HEK293T (cell line): ENCODE data around the gene FASTKD1.

Experiments used
- ARNT ChIP-seq: fragments of 450-650 bp; IDR thresholded peaks from 2 replicates; pipeline ENCODE4 v1.6.1; 2017; ENCODE audit warnings: mild to moderate bottlenecking
- FOXK2 ChIP-seq: fragments of 450-650 bp; IDR thresholded peaks from 2 replicates; pipeline ENCODE4 v1.6.1; 2016; ENCODE audit warnings: mild to moderate bottlenecking
- NFRKB ChIP-seq: fragments of 450-650 bp; IDR thresholded peaks from 2 replicates; pipeline ENCODE4 v1.6.1; 2016; ENCODE audit warnings: mild to moderate bottlenecking, moderate library complexity
- PKNOX1 ChIP-seq: fragments of 450-650 bp; IDR thresholded peaks from 2 replicates; pipeline ENCODE4 v1.6.1; 2016
- SP1 ChIP-seq: fragments of 450-650 bp; IDR thresholded peaks from 2 replicates; pipeline ENCODE4 v1.6.1; 2017
- SUZ12 ChIP-seq: fragments of 450-650 bp; IDR thresholded peaks from 2 replicates; pipeline ENCODE4 v1.6.1; 2016; ENCODE audit warnings: mild to moderate bottlenecking

GRCh38 chr2:169585673-169586072 lies 12.0 kb upstream of the FASTKD1 start:
- TF ChIP-seq FOXK2, result no peak
- no peak for TF ChIP-seq SUZ12
- TF ChIP-seq SP1, result no peak
- no peak for TF ChIP-seq ARNT
- no peak for TF ChIP-seq NFRKB
- no peak for TF ChIP-seq PKNOX1
